ENCODE measurements around the gene PCBP1. TPM values are rescaled to one million over a fixed set of nuclear protein-coding genes. Genes with fewer than 3 reads are reported as not detected.

PCBP1 gene
- total and polyA plus RNA-seq, 9 of the 15 experiments (the other 6 are each of a cell fraction or from before 2014, with no cell fraction given), result 19.2 to 407 (median 78.1) TPM

DNA sequence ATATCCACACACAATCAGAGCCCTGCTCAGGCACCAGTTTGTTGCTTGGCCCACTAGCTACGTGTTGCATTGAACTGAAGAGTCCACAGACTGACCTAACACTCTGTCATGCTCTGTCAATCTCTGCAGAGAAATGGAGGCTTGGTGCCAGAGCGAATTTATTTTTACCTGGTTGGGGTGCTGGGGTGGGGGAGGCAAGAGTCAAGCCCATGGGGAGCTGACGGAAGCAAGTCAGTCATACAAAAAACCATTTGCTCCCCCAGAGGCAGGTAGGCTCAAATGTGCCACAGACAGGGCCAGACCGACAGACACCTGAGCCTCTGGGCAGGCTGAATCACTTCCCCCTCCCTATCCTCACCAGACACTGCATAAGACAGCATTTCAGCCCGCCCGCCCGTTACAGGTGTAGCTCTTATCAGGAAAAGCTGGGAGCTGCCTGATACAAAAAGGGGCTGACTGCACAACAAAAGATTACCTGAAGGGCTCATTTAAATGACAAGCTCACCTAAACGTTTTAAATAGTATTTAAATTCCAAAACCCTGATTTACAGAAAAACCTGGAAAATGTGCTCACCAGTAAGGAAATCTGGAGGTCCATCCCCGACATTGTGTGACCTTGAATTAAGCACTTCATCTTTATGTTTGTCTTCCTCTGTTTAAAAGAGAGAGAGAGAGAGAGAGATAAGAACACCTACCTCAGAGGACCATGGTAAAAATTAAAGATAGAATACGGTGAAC, 2.1 kb upstream of the PCBP1 start (continued):
- TF ChIP-seq, protein P1, sequence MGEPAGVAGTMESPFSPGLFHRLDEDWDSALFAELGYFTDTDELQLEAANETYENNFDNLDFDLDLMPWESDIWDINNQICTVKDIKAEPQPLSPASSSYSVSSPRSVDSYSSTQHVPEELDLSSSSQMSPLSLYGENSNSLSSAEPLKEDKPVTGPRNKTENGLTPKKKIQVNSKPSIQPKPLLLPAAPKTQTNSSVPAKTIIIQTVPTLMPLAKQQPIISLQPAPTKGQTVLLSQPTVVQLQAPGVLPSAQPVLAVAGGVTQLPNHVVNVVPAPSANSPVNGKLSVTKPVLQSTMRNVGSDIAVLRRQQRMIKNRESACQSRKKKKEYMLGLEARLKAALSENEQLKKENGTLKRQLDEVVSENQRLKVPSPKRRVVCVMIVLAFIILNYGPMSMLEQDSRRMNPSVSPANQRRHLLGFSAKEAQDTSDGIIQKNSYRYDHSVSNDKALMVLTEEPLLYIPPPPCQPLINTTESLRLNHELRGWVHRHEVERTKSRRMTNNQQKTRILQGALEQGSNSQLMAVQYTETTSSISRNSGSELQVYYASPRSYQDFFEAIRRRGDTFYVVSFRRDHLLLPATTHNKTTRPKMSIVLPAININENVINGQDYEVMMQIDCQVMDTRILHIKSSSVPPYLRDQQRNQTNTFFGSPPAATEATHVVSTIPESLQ (CRISPR knock-in tag; IDR thresholded peaks at IDR 0.05), result no peak
- TF ChIP-seq HMGN3 (IDR thresholded peaks at IDR 0.05; ENCODE audit: borderline replicate concordance, extremely low read depth, insufficient read length, low read depth, low read length) (no peak), BRD9 (IDR thresholded peaks at IDR 0.05; ENCODE audit: low read depth, partially characterized antibody) (peak; percentile 56), ZNF431 (CRISPR knock-in tag; IDR thresholded peaks at IDR 0.05) (no peak), CHCHD3 (CRISPR knock-in tag; IDR thresholded peaks at IDR 0.05) (no peak), HLTF (IDR thresholded peaks at IDR 0.05) (no peak), HDAC2 (IDR thresholded peaks at IDR 0.05) (peak; percentile 35; the same call in 1 of the 2 replicates), HDAC1 (IDR thresholded peaks at IDR 0.05) (0 out of 4 replicates have a peak, but pooled peaks of 1 of the 2 experiments have one; percentile 28), ZNF76 (CRISPR knock-in tag; IDR thresholded peaks at IDR 0.05; ENCODE audit: borderline replicate concordance) (no peak), NFYB (IDR thresholded peaks at IDR 0.05; ENCODE audit: extremely low read depth, insufficient read length) (no peak)
- TF ChIP-seq, protein P2, sequence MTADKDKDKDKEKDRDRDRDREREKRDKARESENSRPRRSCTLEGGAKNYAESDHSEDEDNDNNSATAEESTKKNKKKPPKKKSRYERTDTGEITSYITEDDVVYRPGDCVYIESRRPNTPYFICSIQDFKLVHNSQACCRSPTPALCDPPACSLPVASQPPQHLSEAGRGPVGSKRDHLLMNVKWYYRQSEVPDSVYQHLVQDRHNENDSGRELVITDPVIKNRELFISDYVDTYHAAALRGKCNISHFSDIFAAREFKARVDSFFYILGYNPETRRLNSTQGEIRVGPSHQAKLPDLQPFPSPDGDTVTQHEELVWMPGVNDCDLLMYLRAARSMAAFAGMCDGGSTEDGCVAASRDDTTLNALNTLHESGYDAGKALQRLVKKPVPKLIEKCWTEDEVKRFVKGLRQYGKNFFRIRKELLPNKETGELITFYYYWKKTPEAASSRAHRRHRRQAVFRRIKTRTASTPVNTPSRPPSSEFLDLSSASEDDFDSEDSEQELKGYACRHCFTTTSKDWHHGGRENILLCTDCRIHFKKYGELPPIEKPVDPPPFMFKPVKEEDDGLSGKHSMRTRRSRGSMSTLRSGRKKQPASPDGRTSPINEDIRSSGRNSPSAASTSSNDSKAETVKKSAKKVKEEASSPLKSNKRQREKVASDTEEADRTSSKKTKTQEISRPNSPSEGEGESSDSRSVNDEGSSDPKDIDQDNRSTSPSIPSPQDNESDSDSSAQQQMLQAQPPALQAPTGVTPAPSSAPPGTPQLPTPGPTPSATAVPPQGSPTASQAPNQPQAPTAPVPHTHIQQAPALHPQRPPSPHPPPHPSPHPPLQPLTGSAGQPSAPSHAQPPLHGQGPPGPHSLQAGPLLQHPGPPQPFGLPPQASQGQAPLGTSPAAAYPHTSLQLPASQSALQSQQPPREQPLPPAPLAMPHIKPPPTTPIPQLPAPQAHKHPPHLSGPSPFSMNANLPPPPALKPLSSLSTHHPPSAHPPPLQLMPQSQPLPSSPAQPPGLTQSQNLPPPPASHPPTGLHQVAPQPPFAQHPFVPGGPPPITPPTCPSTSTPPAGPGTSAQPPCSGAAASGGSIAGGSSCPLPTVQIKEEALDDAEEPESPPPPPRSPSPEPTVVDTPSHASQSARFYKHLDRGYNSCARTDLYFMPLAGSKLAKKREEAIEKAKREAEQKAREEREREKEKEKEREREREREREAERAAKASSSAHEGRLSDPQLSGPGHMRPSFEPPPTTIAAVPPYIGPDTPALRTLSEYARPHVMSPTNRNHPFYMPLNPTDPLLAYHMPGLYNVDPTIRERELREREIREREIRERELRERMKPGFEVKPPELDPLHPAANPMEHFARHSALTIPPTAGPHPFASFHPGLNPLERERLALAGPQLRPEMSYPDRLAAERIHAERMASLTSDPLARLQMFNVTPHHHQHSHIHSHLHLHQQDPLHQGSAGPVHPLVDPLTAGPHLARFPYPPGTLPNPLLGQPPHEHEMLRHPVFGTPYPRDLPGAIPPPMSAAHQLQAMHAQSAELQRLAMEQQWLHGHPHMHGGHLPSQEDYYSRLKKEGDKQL (CRISPR knock-in tag; IDR thresholded peaks at IDR 0.05; ENCODE audit: borderline replicate concordance), result no peak
- TF ChIP-seq, protein P3, sequence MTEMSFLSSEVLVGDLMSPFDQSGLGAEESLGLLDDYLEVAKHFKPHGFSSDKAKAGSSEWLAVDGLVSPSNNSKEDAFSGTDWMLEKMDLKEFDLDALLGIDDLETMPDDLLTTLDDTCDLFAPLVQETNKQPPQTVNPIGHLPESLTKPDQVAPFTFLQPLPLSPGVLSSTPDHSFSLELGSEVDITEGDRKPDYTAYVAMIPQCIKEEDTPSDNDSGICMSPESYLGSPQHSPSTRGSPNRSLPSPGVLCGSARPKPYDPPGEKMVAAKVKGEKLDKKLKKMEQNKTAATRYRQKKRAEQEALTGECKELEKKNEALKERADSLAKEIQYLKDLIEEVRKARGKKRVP (CRISPR knock-in tag; IDR thresholded peaks at IDR 0.05), result no peak
- TF ChIP-seq, protein P4, sequence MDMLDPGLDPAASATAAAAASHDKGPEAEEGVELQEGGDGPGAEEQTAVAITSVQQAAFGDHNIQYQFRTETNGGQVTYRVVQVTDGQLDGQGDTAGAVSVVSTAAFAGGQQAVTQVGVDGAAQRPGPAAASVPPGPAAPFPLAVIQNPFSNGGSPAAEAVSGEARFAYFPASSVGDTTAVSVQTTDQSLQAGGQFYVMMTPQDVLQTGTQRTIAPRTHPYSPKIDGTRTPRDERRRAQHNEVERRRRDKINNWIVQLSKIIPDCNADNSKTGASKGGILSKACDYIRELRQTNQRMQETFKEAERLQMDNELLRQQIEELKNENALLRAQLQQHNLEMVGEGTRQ (CRISPR knock-in tag; IDR thresholded peaks at IDR 0.05), result no peak
- TF ChIP-seq, protein P5, sequence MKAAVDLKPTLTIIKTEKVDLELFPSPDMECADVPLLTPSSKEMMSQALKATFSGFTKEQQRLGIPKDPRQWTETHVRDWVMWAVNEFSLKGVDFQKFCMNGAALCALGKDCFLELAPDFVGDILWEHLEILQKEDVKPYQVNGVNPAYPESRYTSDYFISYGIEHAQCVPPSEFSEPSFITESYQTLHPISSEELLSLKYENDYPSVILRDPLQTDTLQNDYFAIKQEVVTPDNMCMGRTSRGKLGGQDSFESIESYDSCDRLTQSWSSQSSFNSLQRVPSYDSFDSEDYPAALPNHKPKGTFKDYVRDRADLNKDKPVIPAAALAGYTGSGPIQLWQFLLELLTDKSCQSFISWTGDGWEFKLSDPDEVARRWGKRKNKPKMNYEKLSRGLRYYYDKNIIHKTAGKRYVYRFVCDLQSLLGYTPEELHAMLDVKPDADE (conservative IDR thresholded peaks at IDR 0.05; ENCODE audit: control insufficient read depth, low read depth, low read length), result no peak
- TF ChIP-seq, protein P6, sequence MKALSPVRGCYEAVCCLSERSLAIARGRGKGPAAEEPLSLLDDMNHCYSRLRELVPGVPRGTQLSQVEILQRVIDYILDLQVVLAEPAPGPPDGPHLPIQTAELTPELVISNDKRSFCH (CRISPR knock-in tag; IDR thresholded peaks at IDR 0.05), result no peak
- TF ChIP-seq, protein P6 (tag; IDR thresholded peaks at IDR 0.05), result no peak

Data from K562 (cell line).